Erythroblast (primary cell): ENCODE results near the gene MACROD2.

Experiments used
- GATA1 ChIP-seq: IDR thresholded peaks from 2 replicates; pipeline ENCODE4 v1.6.1; 2011; ENCODE audit warnings: low read depth, mild to moderate bottlenecking, control low read depth, low read length, moderate library complexity
- POLR2A ChIP-seq: IDR thresholded peaks from 2 replicates; pipeline ENCODE4 v1.6.1; 2011; ENCODE audit warnings: mild to moderate bottlenecking, low read length

DNA sequence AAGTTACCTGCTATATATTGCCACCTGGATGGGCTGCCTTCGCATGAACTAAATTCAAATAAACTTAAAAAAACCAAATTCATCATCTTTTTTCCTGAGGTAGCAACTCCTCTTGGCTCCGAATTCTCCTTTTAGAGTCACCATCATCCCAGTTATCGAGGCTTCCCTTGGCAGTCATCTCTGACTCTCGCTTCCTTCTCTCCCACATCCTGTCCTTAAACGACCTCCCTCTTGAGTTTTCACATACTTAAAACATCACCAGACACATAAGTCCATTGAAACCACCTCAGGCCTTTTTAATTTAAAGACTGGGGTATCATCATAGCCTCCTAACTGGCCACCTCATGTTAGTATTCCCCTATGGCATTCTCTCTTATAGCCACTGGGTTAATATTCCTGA lies 638.2 kb downstream of the MACROD2 start:
- TF ChIP-seq POLR2A (no peak), GATA1 (no peak)
